Measurements from ENCODE around the gene SLK.

GRCh38 chr10:103980288-103980906 is 13.5 kb downstream of the SLK start:
- TF ChIP-seq, protein P1, sequence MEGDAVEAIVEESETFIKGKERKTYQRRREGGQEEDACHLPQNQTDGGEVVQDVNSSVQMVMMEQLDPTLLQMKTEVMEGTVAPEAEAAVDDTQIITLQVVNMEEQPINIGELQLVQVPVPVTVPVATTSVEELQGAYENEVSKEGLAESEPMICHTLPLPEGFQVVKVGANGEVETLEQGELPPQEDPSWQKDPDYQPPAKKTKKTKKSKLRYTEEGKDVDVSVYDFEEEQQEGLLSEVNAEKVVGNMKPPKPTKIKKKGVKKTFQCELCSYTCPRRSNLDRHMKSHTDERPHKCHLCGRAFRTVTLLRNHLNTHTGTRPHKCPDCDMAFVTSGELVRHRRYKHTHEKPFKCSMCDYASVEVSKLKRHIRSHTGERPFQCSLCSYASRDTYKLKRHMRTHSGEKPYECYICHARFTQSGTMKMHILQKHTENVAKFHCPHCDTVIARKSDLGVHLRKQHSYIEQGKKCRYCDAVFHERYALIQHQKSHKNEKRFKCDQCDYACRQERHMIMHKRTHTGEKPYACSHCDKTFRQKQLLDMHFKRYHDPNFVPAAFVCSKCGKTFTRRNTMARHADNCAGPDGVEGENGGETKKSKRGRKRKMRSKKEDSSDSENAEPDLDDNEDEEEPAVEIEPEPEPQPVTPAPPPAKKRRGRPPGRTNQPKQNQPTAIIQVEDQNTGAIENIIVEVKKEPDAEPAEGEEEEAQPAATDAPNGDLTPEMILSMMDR (IDR thresholded peaks at IDR 0.05) = no peak
- TF ChIP-seq POLR2A (IDR thresholded peaks at IDR 0.05) = no peak

Data from tibial nerve (tissue), 3 donors.